ENCODE results near the gene APOBEC3A. TPM values are rescaled to one million over a fixed set of nuclear protein-coding genes. Genes with fewer than 3 reads are reported as not detected.

Gene APOBEC3A
- total and polyA plus RNA-seq, 2 of the 13 experiments (the other 11 are each of a cell fraction or from before 2014, with no cell fraction given) = not detected

- no peak for TF ChIP-seq NR0B2 (CRISPR knock-in tag; IDR thresholded peaks at IDR 0.05)
- no peak for TF ChIP-seq GABPA (IDR thresholded peaks at IDR 0.05; ENCODE audit: low read depth, low read length)
- no peak for TF ChIP-seq GABPA (CRISPR knock-in tag; IDR thresholded peaks at IDR 0.05; ENCODE audit: low read depth)
- no peak for TF ChIP-seq ZNF713 (CRISPR knock-in tag; IDR thresholded peaks at IDR 0.05)
- TF ChIP-seq NFYC (CRISPR knock-in tag; IDR thresholded peaks at IDR 0.05) = no peak
- TF ChIP-seq ZNF850 (CRISPR knock-in tag; conservative IDR thresholded peaks at IDR 0.05) = no peak
- TF ChIP-seq ZNF549 (CRISPR knock-in tag; IDR thresholded peaks at IDR 0.05) = no peak
- TF ChIP-seq SNRNP70 (IDR thresholded peaks at IDR 0.05; ENCODE audit: low read depth, low read length) = no peak
- 0 out of 2 replicates have a peak, but pooled peaks have one; percentile 63 for TF ChIP-seq NAIF1 (CRISPR knock-in tag; IDR thresholded peaks at IDR 0.05; ENCODE audit: borderline replicate concordance)
- no peak for TF ChIP-seq MXD3 (CRISPR knock-in tag; IDR thresholded peaks at IDR 0.05)
- no peak for TF ChIP-seq NCOA1 (CRISPR knock-in tag; IDR thresholded peaks at IDR 0.05)
- no peak for TF ChIP-seq SRSF9 (IDR thresholded peaks at IDR 0.05; ENCODE audit: borderline replicate concordance, insufficient read depth, low read depth, low read length, poor library complexity, severe bottlenecking)
- no peak for TF ChIP-seq ISX (CRISPR knock-in tag; conservative IDR thresholded peaks at IDR 0.05)
- peak; percentile 79 for TF ChIP-seq ISL2 (CRISPR knock-in tag; IDR thresholded peaks at IDR 0.05)
- no peak for TF ChIP-seq CHCHD3 (CRISPR knock-in tag; IDR thresholded peaks at IDR 0.05)
- no peak for TF ChIP-seq STAT5B (CRISPR knock-in tag; IDR thresholded peaks at IDR 0.05)
- no peak for TF ChIP-seq ZNF142 (CRISPR knock-in tag; IDR thresholded peaks at IDR 0.05)
- TF ChIP-seq ZNF773 (CRISPR knock-in tag; IDR thresholded peaks at IDR 0.05; ENCODE audit: borderline replicate concordance) = no peak
- no peak for TF ChIP-seq KDM2A (CRISPR knock-in tag; IDR thresholded peaks at IDR 0.05; ENCODE audit: borderline replicate concordance, low read depth)
- TF ChIP-seq SAFB2 (CRISPR knock-in tag; IDR thresholded peaks at IDR 0.05; ENCODE audit: borderline replicate concordance, low read depth) = no peak
- no peak for TF ChIP-seq ZNF460 (CRISPR knock-in tag; IDR thresholded peaks at IDR 0.05; ENCODE audit: borderline replicate concordance)
- no peak for TF ChIP-seq ZNF772 (CRISPR knock-in tag; IDR thresholded peaks at IDR 0.05)
- TF ChIP-seq RNF2 (conservative IDR thresholded peaks at IDR 0.05; ENCODE audit: low read depth) = no peak
- peak; percentile 82 for TF ChIP-seq HHEX (CRISPR knock-in tag; IDR thresholded peaks at IDR 0.05)
Observed at GRCh38 chr22:38924347-38924952, 33.0 kb upstream of the APOBEC3A start (continued).
